K562 (cell line): ENCODE data around the gene GOLGA6L9. TPM values are rescaled to one million over a fixed set of nuclear protein-coding genes. Genes with fewer than 3 reads are reported as not detected.
"Not testable (repeated sequence)": the region's sequence is repeated elsewhere in the genome, so short reads cannot be mapped to it uniquely, and the experiment has no call there.

Experiments
- ATAC-seq: fragments of 200-7000 bp; cut with Tn5 transposase; 3 replicates; pipeline ENCODE4 v1.9.1; 2020; ENCODE audit warnings: moderate library complexity
- Bru-seq: library from RNA; stranded (reverse); fragments of 400-500 nt; gene quantifications from one replicate; lab custom pipeline; 2021; lab: Mats Ljungman, UMichigan
- BruChase-seq, 2 experiments: library from RNA; stranded (reverse); fragments of 400-500 nt; gene quantifications; one replicate each; lab custom pipeline; 2021; lab: Mats Ljungman, UMichigan
- BruUV-seq: library from RNA; stranded (reverse); fragments of 400-500 nt; replicated peaks from 2 replicates; lab custom pipeline; 2021; lab: Mats Ljungman, UMichigan
- CTCF ChIA-PET: fragments of 300-600 bp; formaldehyde crosslinking; extraction: SDS; loops from one replicate; lab custom pipeline; 2021; ENCODE audit warnings: low intra/inter-chr PET ratio; lab: Yijun Ruan, JAX
- POLR2A ChIA-PET: fragments of 300-600, 350-650 bp; sonication (Branson Sonifier 250); formaldehyde crosslinking; extraction: SDS; loops from one replicate; lab custom pipeline; 2021; ENCODE audit warnings: antibody characterized with exemption, inconsistent platforms; lab: Yijun Ruan, JAX
- DNase-seq, 4 experiments: peaks; one replicate each; pipeline versions ENCODE4 v3.0.0 to v3.0.0-alpha.2; 2011 to 2018; ENCODE audit warnings: low spot score in 3 of 4, mixed read lengths in 3 of 4; ENCODE audit errors: extremely low read depth in 1 of 4
- FAIRE-seq: peaks from 2 replicates; lab custom pipeline; 2011; peaks lifted over from hg19 to GRCh38; lab: Jason Lieb, UNC
- H2AFZ ChIP-seq: 2 replicates; pipeline ENCODE4 v1.6.0; 2011; ENCODE audit warnings: low read depth, low read length, control low read depth, inconsistent platforms
- H3K27ac ChIP-seq: fragments of 200-600 bp; 3 replicates; pipeline ENCODE4 v1.8.0; 2011; ENCODE audit warnings: low read depth, mild to moderate bottlenecking, control low read depth, inconsistent platforms, low read length, moderate library complexity, mixed read lengths; ENCODE audit errors: extremely low read depth
- H3K27me3 ChIP-seq, 2 experiments: fragments of 300-600 bp in 1 of 2; 2 replicates in 1 of 2; 3 replicates in 1 of 2; pipeline versions ENCODE4 v1.6.0 to v1.8.0; 2011; ENCODE audit warnings: inconsistent platforms in 2 of 2, low read length in 2 of 2, mild to moderate bottlenecking in 1 of 2, mixed read lengths in 1 of 2, moderate library complexity in 1 of 2; ENCODE audit not compliant: control insufficient read depth in 2 of 2, insufficient read depth in 2 of 2
- H3K36me3 ChIP-seq: fragments of 300-600 bp; 3 replicates; pipeline ENCODE4 v1.8.0; 2011; ENCODE audit warnings: mild to moderate bottlenecking, low read length, inconsistent platforms; ENCODE audit not compliant: control insufficient read depth, insufficient read depth
- H3K4me1 ChIP-seq, 2 experiments: fragments of 200-600 bp in 1 of 2; replicated peaks in 1 of 2; 2 replicates in 1 of 2; 3 replicates in 1 of 2; pipeline versions ENCODE4 v1.5.1 to v1.8.0; 2011; ENCODE audit warnings: inconsistent platforms in 2 of 2, low read length in 2 of 2, mild to moderate bottlenecking in 1 of 2, mixed read lengths in 1 of 2, moderate library complexity in 1 of 2; ENCODE audit not compliant: control insufficient read depth in 2 of 2, insufficient read depth in 2 of 2
- H3K4me2 ChIP-seq: 2 replicates; pipeline ENCODE4 v1.6.1; 2011; ENCODE audit warnings: low read length, control low read depth, inconsistent platforms, mixed read lengths; ENCODE audit not compliant: insufficient read depth
- H3K4me3 ChIP-seq: fragments of 200-600 bp; sonication (generic), shearing (Covaris generic); 2 replicates; pipeline ENCODE4 v1.5.1; 2016; ENCODE audit warnings: control low read depth, inconsistent platforms
- H3K79me2 ChIP-seq: fragments of 200-600 bp; 3 replicates; pipeline ENCODE4 v1.8.0; 2011; ENCODE audit warnings: low read length, inconsistent platforms; ENCODE audit not compliant: control insufficient read depth, insufficient read depth
- H3K9ac ChIP-seq, 2 experiments: 2 replicates each; pipeline versions ENCODE4 v1.6.0 to v1.6.1; 2011; ENCODE audit warnings: low read depth in 2 of 2, low read length in 2 of 2, control low read depth in 1 of 2, inconsistent platforms in 1 of 2, mild to moderate bottlenecking in 1 of 2, mixed read lengths in 1 of 2; ENCODE audit not compliant: insufficient read depth in 1 of 2
- H3K9me1 ChIP-seq: one replicate; pipeline ENCODE4 v1.6.0; 2011; ENCODE audit warnings: inconsistent platforms, mild to moderate bottlenecking, low read length, moderate library complexity; ENCODE audit not compliant: control insufficient read depth, insufficient read depth
- H3K9me3 ChIP-seq: replicated peaks from 2 replicates; pipeline ENCODE4 v1.5.1; 2011; ENCODE audit warnings: low read depth, low read length, inconsistent platforms; ENCODE audit not compliant: control insufficient read depth, insufficient read depth
- H4K20me1 ChIP-seq: replicated peaks from 2 replicates; pipeline ENCODE4 v1.6.1; 2011; ENCODE audit warnings: low read length, inconsistent platforms, mixed read lengths; ENCODE audit not compliant: control insufficient read depth, insufficient read depth
- WGBS: fragments of 100-300 bp; shearing (Covaris generic); methylation state at CpG from one replicate; pipeline ENCODE4 v1.1.6; 2016; ENCODE audit warnings: low coverage, mixed read lengths; ENCODE audit not compliant: insufficient coverage; ENCODE audit errors: missing lambda C conversion rate; 5-methylcytosine and 5-hydroxymethylcytosine counted together
- in situ Hi-C: fragments of 300-500 bp; cut with MboI; formaldehyde crosslinking; loops from 4 replicates; pipeline ENCODE4 v1.15.0; 2018; ENCODE audit warnings: inconsistent platforms, mixed read lengths
- intact Hi-C: fragments of 100-400 bp; cut with micrococcal nuclease; formaldehyde crosslinking; loops from 2 replicates; pipeline ENCODE4 v1.14.2; 2022
- long read RNA-seq, 3 experiments: library from polyadenylated mRNA in 2 of 3; library from RNA in 1 of 3; unstranded in 2 of 3; stranded (forward) in 1 of 3; transcript quantifications; one replicate each; pipeline ENCODE4 v2.0.0, GENCODE V29; 2019 to 2022
- polyA minus RNA-seq, 3 experiments: library from RNA; depleted of rRNA, polyadenylated mRNA; stranded (reverse); fragments of >200 nt; gene quantifications; 2 replicates each; pipeline ENCODE4 v1.2.3, GENCODE V29; 2011
- polyA plus RNA-seq, 8 experiments: library from polyadenylated mRNA; depleted of rRNA in 4 of 8; stranded (reverse) in 5 of 8; unstranded in 3 of 8; fragments of >200 nt; fragmentation: Nextera tagmentation in 2 of 8; fragmentation: Illumina TruSeq in 1 of 8; extraction: Ambion mirVana in 2 of 8; extraction: Trizol in 1 of 8; gene quantifications; 2 replicates each; pipeline versions ENCODE4 v1.2.1 to v1.2.3, GENCODE V29; 2011 to 2014; ENCODE audit warnings: inconsistent platforms in 1 of 8, missing spikeins in 1 of 8
- total RNA-seq, 7 experiments: library from RNA; depleted of rRNA in 6 of 7; stranded (reverse); fragments of >200 nt in 6 of 7; fragmentation: Illumina TruSeq in 2 of 7; extraction: Trizol in 2 of 7; gene quantifications; 2 replicates each; pipeline versions ENCODE4 v1.2.1 to v1.2.3, GENCODE V29; 2011 to 2021; ENCODE audit warnings: low replicate concordance in 1 of 7

Gene GOLGA6L9, protein sequence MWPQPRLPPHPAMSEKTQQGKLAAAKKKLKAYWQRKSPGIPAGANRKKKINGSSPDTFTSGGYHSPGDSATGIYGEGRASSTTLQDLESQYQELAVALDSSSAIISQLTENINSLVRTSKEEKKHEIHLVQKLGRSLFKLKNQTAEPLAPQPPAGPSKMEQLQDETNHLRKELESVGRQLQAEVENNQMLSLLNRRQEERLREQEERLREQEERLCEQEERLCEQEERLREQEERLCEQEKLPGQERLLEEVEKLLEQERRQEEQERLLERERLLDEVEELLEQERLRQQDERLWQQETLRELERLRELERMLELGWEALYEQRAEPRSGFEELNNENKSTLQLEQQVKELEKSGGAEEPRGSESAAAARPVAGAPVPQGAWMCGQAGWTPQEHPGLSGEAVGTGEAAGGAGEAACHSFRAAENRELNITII
- 8.5 and 32.2 TPM in 2 replicates for total RNA-seq (2011; cell fraction: chromatin; rRNA removed; ENCODE audit: low replicate concordance)
- total RNA-seq (2011; cell fraction: nucleolus; rRNA removed) = 4.3 and 5.4 TPM in 2 replicates
- total RNA-seq (2011; cell fraction: nucleoplasm; rRNA removed) = 17.6 and 27.0 TPM in 2 replicates
- total RNA-seq (2014; rRNA removed) (6.4 and 7.0 TPM in 2 replicates), total RNA-seq (2014; rRNA removed; fragmentation: Illumina TruSeq; extraction: Trizol) (4.0 and 4.4 TPM in 2 replicates), total RNA-seq (2015; rRNA removed; fragmentation: Illumina TruSeq; extraction: Trizol) (4.9 and 5.8 TPM in 2 replicates), total RNA-seq (2021) (2.6 and 3.2 TPM in 2 replicates), polyA plus RNA-seq (2011; rRNA removed) (5.7 and 6.8 TPM in 2 replicates), polyA plus RNA-seq (2014; fragmentation: Illumina TruSeq; extraction: Trizol) (6.7 and 7.0 TPM in 2 replicates), polyA plus RNA-seq (2014; fragmentation: Nextera tagmentation; extraction: Ambion mirVana) (1 to 10 TPM; 1.1 to 1.2 TPM), polyA plus RNA-seq (2014; rRNA removed) (7.9 and 11.4 TPM in 2 replicates), polyA minus RNA-seq (2011; rRNA and poly(A)+ RNA removed) (4.3 and 4.4 TPM in 2 replicates), Bru-seq, nascent RNA (percentile 66 among the genes with signal in this experiment), BruChase-seq, experiment 1, labeled RNA remaining after a 2-hour chase (percentile 80 among the genes with signal in this experiment), BruChase-seq, experiment 2, labeled RNA remaining after a 6-hour chase (percentile 85 among the genes with signal in this experiment)
- polyA plus RNA-seq (2011; cell fraction: cytosol; rRNA removed) = 0.72 and 1.5 TPM in 2 replicates
- polyA plus RNA-seq (2011; cell fraction: nucleus; rRNA removed) = 13.4 and 13.7 TPM in 2 replicates
- 4.4 and 8.5 TPM in 2 replicates for polyA plus RNA-seq (2012)
- 0.18 and 0.29 TPM in 2 replicates for polyA minus RNA-seq (2011; cell fraction: cytosol; rRNA and poly(A)+ RNA removed)
- 4.0 and 5.3 TPM in 2 replicates for polyA minus RNA-seq (2011; cell fraction: nucleus; rRNA and poly(A)+ RNA removed)
- long read RNA-seq, experiment 1, partial matches to known transcripts = 4 of 13 reads
- long read RNA-seq, experiment 1, other reads (novel, unspliced or antisense) = 9 of 13 reads
- long read RNA-seq, experiment 2, partial matches to known transcripts = 0 of 1 reads
- long read RNA-seq, experiment 2, other reads (novel, unspliced or antisense) = 1 of 1 reads
- long read RNA-seq, experiment 3, partial matches to known transcripts = 1 of 2 reads
- long read RNA-seq, experiment 3, other reads (novel, unspliced or antisense) = 1 of 2 reads

DNA sequence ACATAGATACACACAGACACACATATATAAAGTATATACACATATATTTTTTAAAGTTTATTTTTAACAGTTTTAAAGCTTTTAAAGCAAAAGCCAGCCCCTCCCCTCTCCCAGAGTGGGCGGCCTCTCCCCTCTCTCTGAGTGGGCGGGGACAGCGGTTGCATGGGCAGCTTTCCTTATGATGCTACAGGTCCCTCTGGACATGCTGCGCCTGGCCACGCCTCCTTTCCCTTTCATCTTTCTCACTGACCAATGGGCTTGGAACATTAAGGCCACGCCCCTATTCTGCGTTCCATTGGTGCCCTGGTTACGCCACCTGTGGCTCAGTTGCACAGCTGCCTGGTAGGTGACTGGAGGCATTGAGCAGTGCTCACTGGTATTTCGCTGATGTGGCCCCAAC is at the start of gene GOLGA6L9:
Gene GOLGA6L9 (plus strand): TSS at position 124 of the 400 bp plus-strand sequence. CDS start 264 bp downstream, at position 388.
- H3K9me3 ChIP-seq, FAIRE-seq, H4K20me1 ChIP-seq, H3K27ac ChIP-seq, H3K36me3 ChIP-seq, H3K4me3 ChIP-seq, intact Hi-C loops, H3K9ac ChIP-seq, H3K27me3 ChIP-seq, H3K79me2 ChIP-seq, H2AFZ ChIP-seq, H3K4me2 ChIP-seq, CTCF ChIA-PET, in situ Hi-C loops, H3K4me1 ChIP-seq, POLR2A ChIA-PET, BruUV-seq, H3K9me1 ChIP-seq, ATAC-seq: not testable (repeated sequence)
- DNase-seq = peak in 2 of 4 experiments; percentile 25 to 29
- 100% methylated on average over 1 of the region's 9 CpGs for WGBS
